GM18498 (cell line): ENCODE data around the gene ZNF217.
A peak's percentile ranks its signal among the peaks of the same experiment; 100 is the strongest.
"Not testable (repeated sequence)": the region's sequence is repeated elsewhere in the genome, so short reads cannot be mapped to it uniquely, and the experiment has no call there.

Experiments
- ATAC-seq: cut with Tn5 transposase; IDR thresholded peaks from one replicate; pipeline ENCODE4 v1.9.1; 2021; ENCODE audit warnings: mild to moderate bottlenecking, moderate library complexity; ENCODE audit not compliant: unreplicated experiment

ZNF217 gene

DNA sequence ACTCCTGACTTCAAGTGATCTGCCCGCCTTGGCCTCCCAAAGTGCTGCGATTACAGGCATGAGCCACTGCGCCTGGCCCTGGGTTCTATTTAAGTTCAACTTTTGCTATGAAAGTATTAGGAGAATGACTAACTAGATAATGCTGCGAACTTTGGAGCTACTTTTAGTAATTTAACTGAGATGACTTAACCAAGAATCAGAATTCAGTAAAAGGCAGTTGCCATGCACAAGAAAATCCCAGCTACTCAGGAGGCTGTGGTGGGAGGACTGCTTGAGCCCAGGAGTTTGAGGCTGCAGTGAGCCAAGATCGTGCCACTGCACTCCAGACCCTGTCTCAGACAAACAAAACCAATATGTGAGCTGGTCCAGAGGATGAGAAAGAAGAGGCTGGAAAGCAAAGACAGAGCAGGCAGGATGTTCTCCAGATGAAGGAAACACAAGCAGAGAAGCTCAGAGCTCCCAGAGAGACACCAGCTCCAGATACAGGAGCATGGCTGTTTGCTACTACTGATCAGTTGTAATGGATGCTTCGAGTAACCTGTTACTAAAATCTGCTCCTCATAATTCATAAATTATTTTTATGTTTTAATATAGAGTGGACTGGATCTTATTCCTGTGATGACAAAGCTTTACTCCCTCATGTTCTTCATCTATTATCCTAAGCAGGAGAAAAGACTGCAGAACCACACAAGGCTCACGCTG, 23.9 kb downstream of the ZNF217 start:
- no peak for ATAC-seq

- ATAC-seq: no peak
Measured at GRCh38 chr20:53569005-53569404, 24.6 kb downstream of the ZNF217 start.

DNA sequence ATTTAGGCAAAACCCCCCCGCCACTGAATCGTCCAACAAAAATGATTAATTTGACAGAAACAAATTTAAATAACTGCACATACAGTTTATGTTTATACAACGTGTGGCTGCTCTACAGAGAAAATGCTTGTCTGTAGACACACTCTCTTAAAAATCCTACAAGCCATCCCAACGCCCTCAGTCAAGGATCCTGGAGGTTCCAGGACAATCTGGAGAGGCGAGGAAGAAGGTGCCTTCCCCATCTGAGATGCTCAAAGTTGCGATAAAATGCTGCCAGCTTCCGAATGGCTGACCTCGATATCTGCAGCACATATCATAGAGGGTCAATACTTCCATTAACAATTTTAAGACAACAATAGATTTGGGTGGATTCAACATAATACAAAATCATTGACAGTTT, 25.3 kb downstream of the ZNF217 start:
- ATAC-seq: no peak

DNA sequence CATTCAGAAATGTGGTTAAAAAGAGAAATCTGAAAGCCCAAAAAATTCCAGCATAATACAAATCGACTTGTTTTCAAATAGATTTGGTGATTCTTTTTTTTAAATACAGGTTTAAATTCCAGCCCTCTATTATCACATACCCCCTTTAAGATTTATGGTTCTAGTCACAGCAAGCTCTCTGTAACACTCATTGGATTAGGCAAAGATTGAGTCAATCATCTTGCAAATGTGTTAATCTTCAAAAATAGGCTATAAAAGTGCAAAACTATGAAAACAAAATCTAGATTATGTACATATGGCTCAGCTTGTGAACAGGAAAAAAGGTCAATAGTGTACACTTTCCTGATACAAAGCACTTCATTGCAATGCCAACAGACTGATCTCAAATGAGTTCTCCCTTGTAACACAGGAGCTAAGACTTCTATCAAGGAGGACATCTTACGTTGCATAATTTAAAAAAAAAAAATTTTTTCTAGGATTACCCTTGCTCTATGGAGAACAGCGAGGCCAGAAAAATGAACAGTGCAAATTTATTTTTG, 26.2 kb downstream of the ZNF217 start:
- ATAC-seq: no peak

GRCh38 chr20:53566623-53567022, 27.0 kb downstream of the ZNF217 start:
- not testable (repeated sequence) for ATAC-seq

DNA sequence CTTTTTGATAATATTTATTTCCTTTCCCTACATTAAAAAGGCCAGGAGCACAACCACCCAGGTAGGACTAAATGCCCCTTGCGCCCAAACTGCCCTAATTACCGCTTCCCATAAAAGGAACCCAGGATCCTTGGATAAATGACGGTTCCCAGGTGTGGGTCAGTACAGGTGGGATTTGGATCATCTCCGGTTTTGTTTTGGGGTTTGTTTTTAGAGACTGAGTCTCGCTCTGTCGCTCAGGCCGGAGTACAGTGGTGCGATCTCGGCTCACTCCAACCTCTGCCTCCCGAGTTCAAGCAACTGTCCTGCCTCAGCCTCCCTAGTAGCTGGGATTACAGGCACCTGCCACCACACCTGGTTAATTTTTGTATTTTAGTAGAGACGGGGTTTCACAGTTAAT, 28.4 kb downstream of the ZNF217 start:
- ATAC-seq: no peak

DNA sequence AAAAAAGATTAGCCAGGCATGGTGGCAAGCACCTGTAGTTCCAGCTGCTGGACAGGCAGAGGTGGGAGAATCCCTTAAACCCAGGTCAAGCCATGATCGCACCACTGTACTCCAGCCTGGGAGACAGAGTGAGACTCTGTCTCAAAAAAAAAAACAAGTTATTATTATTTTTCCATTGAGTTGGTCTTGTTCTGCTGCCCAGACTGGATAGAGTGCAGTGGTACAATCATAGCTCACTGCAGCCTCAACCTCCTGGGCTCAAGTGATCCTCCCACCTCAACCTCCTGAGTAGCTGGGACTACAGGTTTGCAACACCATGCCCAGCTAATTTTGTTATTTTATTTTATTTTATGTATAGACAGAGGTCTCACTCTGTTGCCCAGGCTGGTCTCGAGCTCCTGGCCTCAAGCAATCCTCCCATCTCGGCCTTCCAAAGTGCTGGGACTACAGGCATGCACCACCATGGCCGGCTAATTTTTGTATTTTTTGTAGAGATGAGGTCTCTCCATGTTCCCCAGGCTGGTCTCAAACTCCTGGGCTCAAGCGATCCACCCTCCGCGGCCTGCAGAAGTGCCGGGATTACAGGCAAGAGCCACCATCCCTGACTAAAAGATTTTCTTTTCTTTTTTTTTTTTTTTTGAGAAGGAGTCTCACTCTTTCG, 31.4 kb downstream of the ZNF217 start:
- not testable (repeated sequence) for ATAC-seq

DNA sequence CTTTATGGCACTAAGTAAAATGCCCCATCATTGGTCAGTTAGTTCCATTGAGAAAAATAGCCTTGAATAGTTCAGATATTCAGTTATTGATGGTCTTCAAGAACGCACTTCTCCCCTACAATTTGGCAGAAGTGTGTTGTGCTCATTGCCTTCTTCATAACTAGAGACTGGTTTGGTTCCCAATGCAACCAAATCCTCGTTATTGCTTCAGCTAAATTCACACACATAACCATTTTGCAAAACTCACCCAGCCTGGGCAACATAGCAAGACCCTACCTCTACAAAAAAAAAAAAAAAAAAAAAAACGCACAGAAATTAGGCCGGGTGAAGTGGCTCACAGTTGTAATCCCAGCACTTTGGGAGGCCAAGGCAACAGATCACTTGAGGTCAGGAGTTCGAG, 32.1 kb downstream of the ZNF217 start:
- no peak for ATAC-seq

GRCh38 chr20:53559816-53560215, 33.8 kb downstream of the ZNF217 start:
- no peak for ATAC-seq

GRCh38 chr20:53557130-53557529, 36.5 kb downstream of the ZNF217 start:
- ATAC-seq: no peak

DNA sequence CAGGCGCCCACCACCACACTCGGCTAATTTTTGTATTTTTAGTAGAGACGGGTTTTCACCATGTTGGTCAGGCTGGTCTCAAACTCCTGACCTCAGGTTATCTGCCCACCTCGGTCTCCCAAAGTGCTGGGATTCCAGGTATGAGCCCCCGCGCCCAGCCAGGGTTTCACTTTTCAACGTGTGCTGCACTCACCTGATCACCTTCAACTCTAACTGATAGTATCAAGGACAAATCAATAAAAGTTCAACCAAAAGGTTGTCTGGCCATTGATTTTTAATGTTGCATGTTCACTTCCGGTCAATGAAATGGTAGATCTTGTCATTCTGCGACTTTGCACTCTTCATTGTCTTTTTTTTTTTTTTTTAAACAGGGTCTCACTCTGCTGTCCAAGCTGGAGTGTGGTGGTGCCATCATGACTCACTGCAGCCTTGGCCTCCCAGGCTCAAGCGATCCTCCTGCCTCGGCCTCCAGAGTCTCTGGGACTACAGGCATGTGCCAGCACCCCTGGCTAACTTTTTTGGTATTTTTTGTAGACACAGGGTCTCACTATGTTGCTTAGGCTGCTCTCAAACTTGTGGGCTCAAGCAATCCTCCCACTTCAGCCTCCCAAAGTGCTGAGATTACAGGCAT, 37.3 kb downstream of the ZNF217 start:
- no peak for ATAC-seq

DNA sequence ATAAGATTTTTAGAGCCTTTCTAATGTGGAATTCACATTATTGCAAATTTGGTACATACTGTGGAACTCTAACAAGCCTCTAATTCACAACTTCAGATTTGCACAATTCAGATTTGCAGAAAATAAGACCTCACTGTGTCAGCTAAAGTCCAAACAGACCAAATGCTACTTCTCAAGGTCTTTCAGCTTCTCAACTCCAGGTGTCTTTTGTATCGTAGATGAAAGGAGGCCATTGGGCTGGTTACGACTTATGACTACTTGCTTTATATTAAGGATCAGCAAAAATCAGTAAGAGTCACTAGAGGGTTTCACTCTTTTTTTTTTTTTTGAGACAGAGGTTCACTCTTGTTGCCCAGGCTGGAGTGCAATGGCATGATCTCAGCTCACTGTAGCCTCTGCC, 37.8 kb downstream of the ZNF217 start:
- ATAC-seq: no peak

DNA sequence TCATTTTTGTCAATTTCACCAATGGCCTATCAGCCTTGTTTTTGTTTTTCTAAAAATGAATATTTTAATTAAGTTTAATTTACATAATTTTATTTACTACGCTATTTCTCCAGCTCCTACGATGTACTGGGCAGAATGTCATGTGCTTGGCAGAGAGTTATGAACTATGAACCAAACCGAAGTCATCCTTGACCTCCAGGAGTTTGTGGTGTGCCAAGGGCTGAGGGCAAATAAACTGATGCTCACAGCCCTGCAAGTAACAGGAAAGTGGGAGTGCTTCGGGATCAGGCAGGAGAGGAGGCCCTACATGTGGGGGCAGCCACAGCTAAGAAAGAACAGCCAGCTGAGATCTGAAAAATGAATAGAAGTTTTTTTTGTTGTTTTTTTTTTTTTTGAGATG, 38.6 kb downstream of the ZNF217 start:
- ATAC-seq: no peak

DNA sequence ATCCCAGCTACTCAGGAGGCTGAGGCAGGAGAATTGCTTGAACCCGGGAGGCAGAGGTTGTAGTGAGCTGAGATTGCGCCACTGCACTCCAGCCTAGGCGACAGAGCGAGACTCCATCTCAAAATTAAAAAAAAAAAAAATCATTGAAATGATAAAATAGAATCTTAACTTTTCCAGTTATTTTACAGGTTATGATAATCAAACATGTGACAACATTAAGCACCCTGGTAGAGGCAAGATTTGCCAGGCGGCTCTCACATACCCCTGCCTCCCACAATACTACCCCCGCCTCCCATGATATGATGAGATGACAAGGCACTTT, 41.1 kb downstream of the ZNF217 start:
- not testable (repeated sequence) for ATAC-seq

DNA sequence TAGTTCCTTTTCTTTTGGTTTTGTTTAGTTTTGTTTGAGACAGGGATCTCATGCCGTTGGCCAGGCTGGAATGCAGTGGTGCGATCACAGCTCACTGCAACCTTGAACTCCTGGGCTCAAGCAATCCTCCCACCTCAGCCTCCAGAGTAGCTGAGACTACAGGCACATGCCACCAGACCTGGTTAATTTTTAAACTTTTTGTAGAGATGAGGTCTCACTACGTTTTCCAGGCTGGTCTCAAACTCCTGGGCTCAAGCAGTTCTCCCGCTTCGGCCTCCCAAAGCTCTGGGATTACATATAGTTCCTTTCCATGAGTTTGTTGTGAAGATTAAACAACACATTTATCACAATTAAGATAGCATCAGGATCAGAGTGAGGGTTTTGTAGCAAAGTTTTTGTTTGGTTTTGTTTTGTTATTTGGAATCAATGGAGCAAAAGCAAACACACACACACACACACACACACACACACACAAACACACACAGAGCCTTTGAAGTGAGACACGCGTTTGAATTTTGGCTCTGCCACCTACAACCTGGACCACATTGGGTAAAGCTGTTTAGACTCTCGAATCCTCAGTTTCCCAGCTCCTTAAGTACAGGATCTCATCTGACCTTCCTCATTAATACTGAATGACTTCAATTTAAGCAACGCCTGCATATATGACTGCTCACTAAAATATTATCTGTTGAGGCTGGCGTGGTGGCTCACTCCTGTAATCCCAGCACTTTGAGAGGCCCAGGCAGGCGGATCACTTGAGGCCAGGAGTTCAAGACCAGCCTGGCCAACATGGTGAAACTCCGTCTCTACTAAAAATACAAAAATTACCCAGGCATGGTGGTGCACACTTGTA, 41.7 kb downstream of the ZNF217 start:
- ATAC-seq: not testable (repeated sequence)

DNA sequence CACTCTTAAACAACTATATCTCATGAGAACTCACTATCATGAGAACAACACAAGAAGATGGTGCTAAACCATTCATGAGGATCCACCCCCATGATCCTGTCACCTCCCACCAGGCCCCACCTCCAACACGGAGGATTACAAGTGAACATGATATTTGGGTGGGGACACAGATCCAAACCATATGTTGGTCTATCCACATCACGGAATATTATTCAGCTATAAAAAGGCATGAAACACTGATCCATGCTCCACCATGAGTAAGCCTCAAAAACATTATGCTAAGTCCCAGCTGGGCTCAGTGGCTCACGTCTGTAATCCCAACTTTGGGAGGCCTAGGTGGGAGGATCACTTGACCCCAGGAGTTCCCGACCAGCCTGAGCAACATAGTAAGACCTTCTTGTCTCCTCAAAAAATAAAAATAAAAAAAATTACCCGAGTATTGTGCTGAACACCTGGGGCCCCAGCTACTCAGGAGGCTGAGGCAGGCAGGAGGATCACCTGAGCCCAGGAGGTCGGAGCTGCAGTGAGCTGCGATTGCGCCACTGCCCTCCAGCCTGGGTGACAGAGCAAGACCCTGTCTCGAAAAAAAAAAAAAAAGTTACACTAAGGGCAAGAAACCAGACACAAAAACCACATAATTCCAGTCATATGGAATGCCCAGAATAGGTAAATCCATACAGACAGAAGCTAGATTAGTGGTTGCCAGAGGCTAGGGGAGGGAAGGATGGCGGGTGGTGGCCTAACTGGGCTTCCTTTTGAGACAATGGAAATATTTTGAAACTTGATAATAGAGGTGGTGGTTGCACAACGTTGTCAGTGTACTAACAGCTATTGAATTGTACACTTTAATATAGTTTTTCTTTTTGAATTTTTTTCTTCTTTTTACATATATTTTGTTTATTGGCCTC, 43.1 kb downstream of the ZNF217 start:
- no peak for ATAC-seq

- ATAC-seq: peak; percentile 45
Measured at GRCh38 chr20:53547664-53548239, 45.9 kb downstream of the ZNF217 start.

DNA sequence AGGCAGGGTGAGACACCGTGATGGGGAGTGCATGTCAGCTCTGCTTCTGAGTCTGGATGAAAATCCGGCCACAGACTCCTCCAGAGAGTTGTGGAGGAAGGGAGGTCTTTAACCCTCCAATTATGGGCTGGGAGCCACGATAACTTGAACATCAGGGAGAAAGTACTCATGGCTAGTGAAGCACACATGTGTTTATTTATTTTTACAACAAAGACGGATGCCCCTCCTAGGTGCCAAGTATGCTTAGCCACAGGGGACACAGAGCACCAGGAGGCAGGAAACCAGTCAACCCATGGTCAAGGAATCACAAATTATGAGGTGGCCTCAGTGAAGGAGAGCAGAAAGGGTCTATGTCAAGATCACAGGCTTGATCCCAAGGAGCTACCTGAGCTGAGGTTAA, 54.1 kb downstream of the ZNF217 start:
- ATAC-seq: no peak

DNA sequence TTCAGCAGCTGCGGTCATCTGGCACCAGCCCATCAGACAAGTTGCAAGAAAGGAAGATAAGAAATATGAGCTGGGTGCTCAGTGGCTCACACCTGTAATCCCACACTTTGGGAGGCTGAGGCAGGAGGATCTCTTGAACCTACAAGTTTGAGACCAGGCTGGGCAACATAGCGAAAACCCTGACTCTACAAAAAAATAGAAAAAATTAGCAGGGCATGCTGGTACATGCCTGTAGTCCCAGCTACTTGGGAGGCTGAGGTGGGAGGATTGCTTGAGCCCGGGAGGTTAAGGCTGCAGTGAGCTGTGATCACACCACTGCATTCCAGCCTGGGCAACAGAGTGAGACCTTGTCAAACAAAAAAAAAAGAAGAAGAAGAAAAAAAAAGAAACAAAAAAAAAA, 57.3 kb downstream of the ZNF217 start:
- ATAC-seq: not testable (repeated sequence)

- no peak for ATAC-seq
Measured at GRCh38 chr20:53535878-53536277, 57.8 kb downstream of the ZNF217 start.
